Stimulated activated CD4-positive, alpha-beta T cell treated with anti-CD3 and anti-CD28 coated beads, Interleukin-4, amount 100 ng/mL, for 24 hours (primary cell): Measurements from ENCODE around the gene TSPAN3.
A peak's percentile ranks its signal among the peaks of the same experiment; 100 is the strongest.

ENCODE experiments used
- DNase-seq: peaks from one replicate; pipeline ENCODE4 v3.0.0-alpha.2; 2020

Gene TSPAN3

GRCh38 chr15:77083381-77084160 lies 12.7 kb upstream of the TSPAN3 start:
- DNase-seq: peak; percentile 59

GRCh38 chr15:77081971-77082370 lies 11.1 kb upstream of the TSPAN3 start:
- DNase-seq: no peak

GRCh38 chr15:77076323-77076915 lies 5.5 kb upstream of the TSPAN3 start:
- no peak for DNase-seq

GRCh38 chr15:77075528-77075927 lies 4.6 kb upstream of the TSPAN3 start:
- DNase-seq: no peak

- DNase-seq: no peak
Observed at GRCh38 chr15:77074350-77074749, 3.4 kb upstream of the TSPAN3 start.

GRCh38 chr15:77071305-77072223 lies 655 bp upstream of the TSPAN3 start:
- DNase-seq: no peak

- DNase-seq: peak; percentile 28
Observed at GRCh38 chr15:77070180-77070494, 772 bp downstream of the TSPAN3 start.

GRCh38 chr15:77069521-77070121 lies 1.3 kb downstream of the TSPAN3 start:
- DNase-seq: no peak

- DNase-seq: no peak
Observed at GRCh38 chr15:77068633-77069032, 2.3 kb downstream of the TSPAN3 start.

GRCh38 chr15:77067691-77068367 lies 3.1 kb downstream of the TSPAN3 start:
- DNase-seq: no peak

- DNase-seq: no peak
Observed at GRCh38 chr15:77066971-77067690, 3.8 kb downstream of the TSPAN3 start.

GRCh38 chr15:77064539-77065308 lies 6.2 kb downstream of the TSPAN3 start:
- no peak for DNase-seq

- DNase-seq: no peak
Observed at GRCh38 chr15:77064063-77064462, 6.8 kb downstream of the TSPAN3 start.

- no peak for DNase-seq
Observed at GRCh38 chr15:77063249-77063648, 7.7 kb downstream of the TSPAN3 start.

GRCh38 chr15:77060546-77060945 lies 10.4 kb downstream of the TSPAN3 start:
- DNase-seq: no peak

- no peak for DNase-seq
Observed at GRCh38 chr15:77059786-77060361, 11.0 kb downstream of the TSPAN3 start.

- DNase-seq: no peak
Observed at GRCh38 chr15:77058468-77058867, 12.4 kb downstream of the TSPAN3 start.

GRCh38 chr15:77057685-77058084 lies 13.2 kb downstream of the TSPAN3 start:
- no peak for DNase-seq

GRCh38 chr15:77057072-77057471 lies 13.8 kb downstream of the TSPAN3 start:
- no peak for DNase-seq

- DNase-seq: no peak
Observed at GRCh38 chr15:77053709-77054108, 17.2 kb downstream of the TSPAN3 start.

GRCh38 chr15:77052556-77052955 lies 18.4 kb downstream of the TSPAN3 start:
- DNase-seq: no peak
